Ishikawa (cell line): Measurements from ENCODE around the gene IRF2BP1.

Experiments
- CEBPB ChIP-seq: IDR thresholded peaks from 2 replicates; pipeline ENCODE4 v1.6.1; 2012
- EGR1 ChIP-seq: IDR thresholded peaks from 2 replicates; pipeline ENCODE4 v1.6.1; 2012
- EP300 ChIP-seq: IDR thresholded peaks from 2 replicates; pipeline ENCODE4 v1.6.1; 2012; ENCODE audit warnings: borderline replicate concordance
- MAX ChIP-seq: IDR thresholded peaks from 2 replicates; pipeline ENCODE4 v1.6.1; 2012
- NFIC ChIP-seq: IDR thresholded peaks from 2 replicates; pipeline ENCODE4 v1.6.1; 2012
- TCF12 ChIP-seq: IDR thresholded peaks from 2 replicates; pipeline ENCODE4 v1.6.1; 2012; ENCODE audit warnings: low read depth
- TEAD4 ChIP-seq: IDR thresholded peaks from 2 replicates; pipeline ENCODE4 v1.6.1; 2012
- YY1 ChIP-seq: IDR thresholded peaks from 2 replicates; pipeline ENCODE4 v1.6.1; 2012; ENCODE audit warnings: low read depth
- TF ChIP-seq, protein P1 (sequence below): IDR thresholded peaks from 2 replicates; pipeline ENCODE4 v1.6.1; 2012
- TF ChIP-seq, protein P2 (sequence below): IDR thresholded peaks from 2 replicates; pipeline ENCODE4 v1.6.1; 2012; ENCODE audit warnings: low read depth, mild to moderate bottlenecking

- TF ChIP-seq EP300 (no peak), CEBPB (no peak), YY1 (no peak), NFIC (no peak), TCF12 (no peak), MAX (no peak), EGR1 (no peak), TEAD4 (no peak)
- TF ChIP-seq, protein P1, sequence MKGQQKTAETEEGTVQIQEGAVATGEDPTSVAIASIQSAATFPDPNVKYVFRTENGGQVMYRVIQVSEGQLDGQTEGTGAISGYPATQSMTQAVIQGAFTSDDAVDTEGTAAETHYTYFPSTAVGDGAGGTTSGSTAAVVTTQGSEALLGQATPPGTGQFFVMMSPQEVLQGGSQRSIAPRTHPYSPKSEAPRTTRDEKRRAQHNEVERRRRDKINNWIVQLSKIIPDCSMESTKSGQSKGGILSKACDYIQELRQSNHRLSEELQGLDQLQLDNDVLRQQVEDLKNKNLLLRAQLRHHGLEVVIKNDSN, result no peak
- TF ChIP-seq, protein P2, sequence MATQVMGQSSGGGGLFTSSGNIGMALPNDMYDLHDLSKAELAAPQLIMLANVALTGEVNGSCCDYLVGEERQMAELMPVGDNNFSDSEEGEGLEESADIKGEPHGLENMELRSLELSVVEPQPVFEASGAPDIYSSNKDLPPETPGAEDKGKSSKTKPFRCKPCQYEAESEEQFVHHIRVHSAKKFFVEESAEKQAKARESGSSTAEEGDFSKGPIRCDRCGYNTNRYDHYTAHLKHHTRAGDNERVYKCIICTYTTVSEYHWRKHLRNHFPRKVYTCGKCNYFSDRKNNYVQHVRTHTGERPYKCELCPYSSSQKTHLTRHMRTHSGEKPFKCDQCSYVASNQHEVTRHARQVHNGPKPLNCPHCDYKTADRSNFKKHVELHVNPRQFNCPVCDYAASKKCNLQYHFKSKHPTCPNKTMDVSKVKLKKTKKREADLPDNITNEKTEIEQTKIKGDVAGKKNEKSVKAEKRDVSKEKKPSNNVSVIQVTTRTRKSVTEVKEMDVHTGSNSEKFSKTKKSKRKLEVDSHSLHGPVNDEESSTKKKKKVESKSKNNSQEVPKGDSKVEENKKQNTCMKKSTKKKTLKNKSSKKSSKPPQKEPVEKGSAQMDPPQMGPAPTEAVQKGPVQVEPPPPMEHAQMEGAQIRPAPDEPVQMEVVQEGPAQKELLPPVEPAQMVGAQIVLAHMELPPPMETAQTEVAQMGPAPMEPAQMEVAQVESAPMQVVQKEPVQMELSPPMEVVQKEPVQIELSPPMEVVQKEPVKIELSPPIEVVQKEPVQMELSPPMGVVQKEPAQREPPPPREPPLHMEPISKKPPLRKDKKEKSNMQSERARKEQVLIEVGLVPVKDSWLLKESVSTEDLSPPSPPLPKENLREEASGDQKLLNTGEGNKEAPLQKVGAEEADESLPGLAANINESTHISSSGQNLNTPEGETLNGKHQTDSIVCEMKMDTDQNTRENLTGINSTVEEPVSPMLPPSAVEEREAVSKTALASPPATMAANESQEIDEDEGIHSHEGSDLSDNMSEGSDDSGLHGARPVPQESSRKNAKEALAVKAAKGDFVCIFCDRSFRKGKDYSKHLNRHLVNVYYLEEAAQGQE, result no peak
Observed at GRCh38 chr19:45848922-45849321, 37.0 kb downstream of the IRF2BP1 start.
